Heart right ventricle (tissue), 16 donors: ENCODE measurements around the gene LRRC10. TPM values are rescaled to one million over a fixed set of nuclear protein-coding genes. Genes with fewer than 3 reads are reported as not detected.

Source experiments
- ATAC-seq, 8 donors: fragments of 200-7000 bp; cut with Tn5 transposase; one replicate each; pipeline ENCODE4 v1.9.1; 2020; ENCODE audit warnings: mild to moderate bottlenecking in 8 of 8, moderate library complexity in 8 of 8, moderate number of reproducible peaks in 1 of 8
- DNase-seq, 2 donors: peaks; one replicate each; pipeline ENCODE4 v3.0.0-alpha.2; 2020
- H3K27ac ChIP-seq, 10 donors: fragments of 200-600 bp; sonication (generic) in 2 of 10; one replicate each; pipeline versions ENCODE4 v1.5.0 to v1.8.0; 2020 to 2022; ENCODE audit warnings: mild to moderate bottlenecking in 3 of 10
- H3K27me3 ChIP-seq, 7 donors: fragments of 200-600 bp; one replicate each; pipeline ENCODE4 v1.8.0; 2021 to 2022; ENCODE audit warnings: mild to moderate bottlenecking in 2 of 7
- H3K36me3 ChIP-seq, 9 donors: fragments of 200-600 bp; sonication (generic) in 1 of 9; one replicate each; pipeline versions ENCODE4 v1.5.0 to v1.8.0; 2020 to 2022; ENCODE audit warnings: mild to moderate bottlenecking in 2 of 9
- H3K4me1 ChIP-seq, 9 donors: fragments of 200-600 bp; sonication (generic) in 1 of 9; one replicate each; pipeline versions ENCODE4 v1.5.0 to v1.8.0; 2020 to 2022; ENCODE audit warnings: mild to moderate bottlenecking in 4 of 9
- H3K4me3 ChIP-seq, 10 donors: fragments of 200-600 bp; sonication (generic) in 2 of 10; one replicate each; pipeline versions ENCODE4 v1.5.0 to v1.8.0; 2020 to 2022; ENCODE audit warnings: mild to moderate bottlenecking in 7 of 10, moderate library complexity in 2 of 10
- H3K9me3 ChIP-seq, 11 donors: fragments of 200-600 bp in 10 of 11; sonication (generic) in 2 of 11; one replicate each; pipeline versions ENCODE4 v1.5.0 to v1.8.0; 2013 to 2022; ENCODE audit warnings: mild to moderate bottlenecking in 2 of 11, control low read depth in 1 of 11, moderate library complexity in 1 of 11
- CTCF ChIP-seq, 9 donors: fragments of 200-600 bp; sonication (generic) in 2 of 9; IDR thresholded peaks; one replicate each; pipeline versions ENCODE4 v1.5.0 to v1.8.0; 2021 to 2022; ENCODE audit warnings: antibody characterized with exemption in 9 of 9, mild to moderate bottlenecking in 5 of 9, moderate library complexity in 1 of 9
- WGBS, 2 donors: extraction: QIAGEN DNeasy Blood & Tissue Kit; methylation state at CpG; one replicate each; pipeline ENCODE4 v1.1.7; 2013; ENCODE audit warnings: inconsistent platforms in 1 of 2; 5-methylcytosine and 5-hydroxymethylcytosine counted together
- intact Hi-C, 10 donors: fragments of 100-400 bp; cut with DNase I; formaldehyde crosslinking; loops; one replicate each; pipeline versions ENCODE4 v1.11.1 to v1.14.2; 2022
- microRNA-seq, 2 donors: library from miRNA; unstranded; fragments of <30 nt; microRNA quantifications; one replicate each; pipeline ENCODE4 v1.2.0, GENCODE V29; 2021
- polyA plus RNA-seq, 2 donors: library from polyadenylated mRNA; stranded (reverse); fragments of 200-250 nt; gene quantifications; one replicate each; pipeline ENCODE4 v1.2.3, GENCODE V29; 2013
- total RNA-seq, 10 donors: library from RNA; stranded (reverse); fragmentation: NEBNext Ultra II Directional in 3 of 10; extraction: Animal tissue kit (Norgen Biotek cat#: 25700) in 3 of 10; gene quantifications; one replicate each; pipeline versions ENCODE4 v1.2.1 to v1.2.4, GENCODE V29; 2021 to 2023
- donor health status: Arrhythmogenic right ventricular cardiomyopathy.
- donor health status: ischemic (EF 13 %, LVEDD 7.1; RV severe dilation, severe dysfunction).
- donor health status: healthy with polysubstance abuse.
- donor health status: DM: no; HTN: yes; CAD: no.
- donor health status: DM: no; HTN: no; CAD: no.
- donor health status: ischemic (EF 25% LVEDD 6.9; RV normal size, moderate dysfunction).
- donor health status: ischemic (EF 25% LVEDD 5.7; RV mildly dilated, moderate dysfunction).
- donor health status: healthy.
- donor health status: DM: yes; HTN: yes; CAD: no.
- donor health status: Ischemic cardiomyopathy.
- donor health status: ischemic (EF 35%, LVEDD 5.7; RV mildly dilated, moderate dysfunction).
- donor health status: nonischemic (EF 11% LVEDD 7.7; RV severe dilation, severe dysfunction).
- donor health status: DM: yes; HTN: yes; CAD: no.
- donor health status: PGD.
- donor health status: ischemic (EF 29% LVEDD 5.4; RV normal size, mild dysfunction).
- donor health status: nonischemic (EF 23%, LVEDD 6.1; RV moderate dilation, normal function).

LRRC10 gene
- total and polyA plus RNA-seq, 12 donors, result 3.4 to 75.7 (median 39.2) TPM

DNA sequence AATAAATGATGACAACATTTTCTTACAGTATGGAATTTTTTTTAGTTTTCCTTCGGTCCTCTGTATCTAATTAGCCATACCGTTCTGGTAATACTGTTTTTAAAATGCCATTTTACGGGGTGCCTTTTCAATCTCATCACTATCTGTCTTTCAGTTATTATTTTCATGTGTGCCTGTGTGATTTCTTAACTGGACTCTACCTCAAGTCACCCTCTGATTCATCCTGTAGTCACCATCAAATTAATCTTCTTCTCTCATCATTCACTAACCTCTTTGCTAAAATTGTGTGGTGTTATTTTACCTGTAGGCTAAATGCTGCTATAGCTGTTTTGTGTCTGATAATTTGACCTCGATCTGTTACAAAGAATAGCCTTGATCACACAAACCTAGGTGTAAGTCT, 41.5 kb downstream of the LRRC10 start:
- Histone ChIP-seq H3K36me3 (peaks cover 0 to 79% (median 12%) of the 10 kb centered on the region in 9 donors), H3K4me3 (no peak overlapping the region), H3K4me1 (peaks cover 0 to 9% (median 0%) of the 10 kb centered on the region in 9 donors), H3K9me3 (no peaks in the 10 kb centered on the region), H3K27me3 (no peaks in the 10 kb centered on the region), H3K27ac (no peak overlapping the region)
- intact Hi-C loops, result loop anchor here in 4 of 10 donors (5.0 to 10.0 kb wide), 2 partner anchors 97 to 154 kb away; partner anchors contain the start of gene FRS2 (in 3 of the 4)
- ATAC-seq (no peak), DNase-seq (no peak)
- no peak for TF ChIP-seq CTCF (IDR thresholded peaks at IDR 0.05)
- WGBS, 2 donors, result 67 to 76% methylated on average over 4 of the region's 4 CpGs

DNA sequence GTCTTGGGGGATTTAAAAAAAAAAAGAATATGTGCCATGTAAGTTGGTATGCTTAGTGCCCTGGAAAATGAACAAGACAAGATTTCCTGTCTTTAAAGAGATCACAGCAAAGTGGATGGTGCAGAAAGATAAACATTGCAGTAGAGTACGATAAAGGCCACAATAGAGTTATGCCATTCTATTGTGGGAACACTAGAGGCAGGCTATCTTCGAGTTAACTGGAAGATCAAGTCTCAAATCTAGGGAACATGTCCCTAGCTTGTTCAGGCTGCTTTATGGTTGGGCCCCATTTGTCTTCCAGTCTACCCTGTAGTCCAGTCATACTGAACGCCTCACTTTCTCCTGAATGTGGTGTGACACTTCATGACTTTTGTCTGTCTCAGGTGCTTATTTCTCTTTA, 44.1 kb downstream of the LRRC10 start:
- H3K27ac ChIP-seq, result no peak overlapping the region
- 79 to 84% methylated on average over 3 of the region's 3 CpGs for WGBS, 2 donors
- intact Hi-C loops, result loop anchor here in 4 of 10 donors (5.0 to 10.0 kb wide), 2 partner anchors 94 to 152 kb away; partner anchors contain the start of gene FRS2 (in 3 of the 4)
- H3K36me3 ChIP-seq, result peaks cover 0 to 77% (median 0%) of the 10 kb centered on the region in 9 donors
- H3K4me3 ChIP-seq, result no peak overlapping the region
- TF ChIP-seq CTCF (IDR thresholded peaks at IDR 0.05), result no peak
- DNase-seq (no peak), ATAC-seq (no peak)
- H3K4me1 ChIP-seq, result peaks cover 0 to 9% (median 0%) of the 10 kb centered on the region in 9 donors
- no peaks in the 10 kb centered on the region for H3K27me3 ChIP-seq
- H3K9me3 ChIP-seq, result no peaks in the 10 kb centered on the region

- peaks cover 0 to 8% (median 0%) of the 10 kb centered on the region in 9 donors for H3K4me1 ChIP-seq
- 95 to 97% methylated on average over 2 of the region's 2 CpGs for WGBS, 2 donors
- no peak overlapping the region for H3K4me3 ChIP-seq
- no peaks in the 10 kb centered on the region for H3K9me3 ChIP-seq
- intact Hi-C loops, result loop anchor here in 1 of 10 donors (10.0 kb wide), 1 partner anchor 148 kb away; no protein-coding TSS in a partner anchor
- no peak overlapping the region for H3K27ac ChIP-seq
- ATAC-seq (no peak), DNase-seq (no peak)
- H3K36me3 ChIP-seq, result peaks cover 0 to 53% (median 0%) of the 10 kb centered on the region in 9 donors
- no peak for TF ChIP-seq CTCF (IDR thresholded peaks at IDR 0.05)
- H3K27me3 ChIP-seq, result no peaks in the 10 kb centered on the region
These were observed 47.4 kb downstream of the LRRC10 start for GRCh38 chr12:69563166-69563762.

Small RNAs within 50 kb of the gene (microRNA-seq; reads per million reads assigned to microRNA genes)
- gene MIR3913-1, result 0 reads per million in 2 donors
- gene MIR3913-2, result 0 reads per million in 2 donors

Other genes starting within 250 kb of the LRRC10 start
- 10 to 100 TPM; 18.2 to 26.0 (median 20.0) TPM for gene FRS2, start 140.5 kb downstream of the LRRC10 start, total RNA-seq
- 1 to 10 TPM; 2.9 to 3.5 TPM for gene FRS2, start 140.5 kb downstream of the LRRC10 start, polyA plus RNA-seq
- gene CCT2, start 25.4 kb downstream of the LRRC10 start, total RNA-seq, result 100 to 1,000 TPM in 2 of 10 donors, 10 to 100 TPM in 8; 61.3 to 115 (median 84.6) TPM
- gene CCT2, start 25.4 kb downstream of the LRRC10 start, polyA plus RNA-seq, result 100 to 1,000 TPM in 1 of 2 donors, 10 to 100 TPM in 1; 41.3 to 190 TPM
- gene BEST3, start 88.4 kb upstream of the LRRC10 start, total RNA-seq, result under 1 TPM in 7 of 10 donors, not detected in 3; 0.09 to 0.64 (median 0.44) TPM
- under 1 TPM; 0.07 to 0.35 TPM for gene BEST3, start 88.4 kb upstream of the LRRC10 start, polyA plus RNA-seq
- 10 to 100 TPM; 14.2 to 33.3 (median 24.8) TPM for gene RAB3IP, start 128.0 kb upstream of the LRRC10 start, total RNA-seq
- gene RAB3IP, start 128.0 kb upstream of the LRRC10 start, polyA plus RNA-seq, result 10 to 100 TPM; 16.1 to 18.4 TPM
- under 1 TPM in 7 of 10 donors, not detected in 3; 0.12 to 0.51 (median 0.35) TPM for gene MYRFL, start 214.3 kb upstream of the LRRC10 start, total RNA-seq
- under 1 TPM in 1 of 2 donors, not detected in 1; 0.10 TPM for gene MYRFL, start 214.3 kb upstream of the LRRC10 start, polyA plus RNA-seq